Measurements from ENCODE around the gene COL4A2.

DNA sequence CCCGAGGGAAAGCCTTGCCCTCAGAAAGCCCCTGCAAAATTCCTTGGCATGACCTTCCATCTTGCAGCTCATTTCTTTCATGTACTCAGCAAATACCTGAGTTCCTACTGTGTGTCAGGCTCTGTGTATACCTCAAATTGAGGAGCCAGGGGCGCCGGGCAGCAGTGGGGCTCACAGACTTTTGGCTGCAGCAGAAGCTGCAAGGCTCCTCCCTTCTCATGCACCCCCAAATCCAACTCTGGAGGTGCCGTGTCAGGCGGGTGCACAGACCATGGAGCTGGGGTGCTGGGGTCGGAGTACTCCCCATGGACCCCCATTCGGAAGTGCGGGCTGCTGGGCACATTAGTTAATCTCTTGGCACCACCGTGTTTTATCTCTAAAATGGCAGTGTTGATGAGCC is 72.3 kb downstream of the COL4A2 start:
- TF ChIP-seq POLR2AphosphoS5 (IDR thresholded peaks at IDR 0.05; ENCODE audit: borderline replicate concordance, low read depth, low read length) = no peak
- no peak for TF ChIP-seq EZH2 (IDR thresholded peaks at IDR 0.05)
